ENCODE results near the gene ZNF664.

DNA sequence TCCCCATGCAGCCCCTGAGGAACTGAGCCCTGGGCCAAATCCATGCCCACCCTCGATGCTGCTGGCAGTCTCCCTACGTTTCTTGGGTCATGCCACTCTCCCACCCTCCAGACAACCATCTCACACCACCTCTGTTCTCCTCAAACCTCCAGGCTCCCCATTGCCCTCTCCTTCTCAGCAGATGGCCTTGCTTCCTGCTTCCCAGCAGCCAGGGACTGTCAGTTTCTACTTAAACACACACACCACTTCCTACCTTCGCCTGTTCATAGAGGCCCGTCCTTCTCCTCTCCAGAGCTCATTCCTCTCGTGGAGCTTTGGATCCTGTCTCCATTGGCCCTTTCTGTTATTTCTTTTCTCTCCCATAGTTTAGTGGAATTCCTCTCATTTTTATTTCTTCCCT, 27.1 kb downstream of the ZNF664 start:
- TF ChIP-seq, protein P1, sequence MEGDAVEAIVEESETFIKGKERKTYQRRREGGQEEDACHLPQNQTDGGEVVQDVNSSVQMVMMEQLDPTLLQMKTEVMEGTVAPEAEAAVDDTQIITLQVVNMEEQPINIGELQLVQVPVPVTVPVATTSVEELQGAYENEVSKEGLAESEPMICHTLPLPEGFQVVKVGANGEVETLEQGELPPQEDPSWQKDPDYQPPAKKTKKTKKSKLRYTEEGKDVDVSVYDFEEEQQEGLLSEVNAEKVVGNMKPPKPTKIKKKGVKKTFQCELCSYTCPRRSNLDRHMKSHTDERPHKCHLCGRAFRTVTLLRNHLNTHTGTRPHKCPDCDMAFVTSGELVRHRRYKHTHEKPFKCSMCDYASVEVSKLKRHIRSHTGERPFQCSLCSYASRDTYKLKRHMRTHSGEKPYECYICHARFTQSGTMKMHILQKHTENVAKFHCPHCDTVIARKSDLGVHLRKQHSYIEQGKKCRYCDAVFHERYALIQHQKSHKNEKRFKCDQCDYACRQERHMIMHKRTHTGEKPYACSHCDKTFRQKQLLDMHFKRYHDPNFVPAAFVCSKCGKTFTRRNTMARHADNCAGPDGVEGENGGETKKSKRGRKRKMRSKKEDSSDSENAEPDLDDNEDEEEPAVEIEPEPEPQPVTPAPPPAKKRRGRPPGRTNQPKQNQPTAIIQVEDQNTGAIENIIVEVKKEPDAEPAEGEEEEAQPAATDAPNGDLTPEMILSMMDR (IDR thresholded peaks at IDR 0.05), result no peak
- TF ChIP-seq POLR2A (IDR thresholded peaks at IDR 0.05), result no peak
